HEK293T (cell line): Measurements from ENCODE around the gene GPR142.

ENCODE experiments used
- ARNT ChIP-seq: fragments of 450-650 bp; IDR thresholded peaks from 2 replicates; pipeline ENCODE4 v1.6.1; 2017; ENCODE audit warnings: mild to moderate bottlenecking
- BHLHE40 ChIP-seq: fragments of 450-650 bp; IDR thresholded peaks from 2 replicates; pipeline ENCODE4 v1.6.1; 2016; ENCODE audit warnings: mild to moderate bottlenecking, moderate library complexity, borderline replicate concordance
- ELF4 ChIP-seq: fragments of 450-650 bp; IDR thresholded peaks from 2 replicates; pipeline ENCODE4 v1.6.1; 2017; ENCODE audit warnings: antibody characterized with exemption
- FOXM1 ChIP-seq: fragments of 450-650 bp; IDR thresholded peaks from 2 replicates; pipeline ENCODE4 v1.6.1; 2017; ENCODE audit warnings: mild to moderate bottlenecking, borderline replicate concordance
- HDGF ChIP-seq: fragments of 450-650 bp; IDR thresholded peaks from 2 replicates; pipeline ENCODE4 v1.6.1; 2017; ENCODE audit warnings: antibody characterized with exemption, borderline replicate concordance
- L3MBTL2 ChIP-seq: fragments of 450-650 bp; conservative IDR thresholded peaks from 2 replicates; pipeline ENCODE4 v1.6.1; 2016; ENCODE audit warnings: mild to moderate bottlenecking
- LEF1 ChIP-seq: fragments of 450-650 bp; IDR thresholded peaks from 2 replicates; pipeline ENCODE4 v1.6.1; 2017; ENCODE audit warnings: mild to moderate bottlenecking, borderline replicate concordance
- NFRKB ChIP-seq: fragments of 450-650 bp; IDR thresholded peaks from 2 replicates; pipeline ENCODE4 v1.6.1; 2016; ENCODE audit warnings: mild to moderate bottlenecking, moderate library complexity
- SP1 ChIP-seq: fragments of 450-650 bp; IDR thresholded peaks from 2 replicates; pipeline ENCODE4 v1.6.1; 2017
- SUZ12 ChIP-seq: fragments of 450-650 bp; IDR thresholded peaks from 2 replicates; pipeline ENCODE4 v1.6.1; 2016; ENCODE audit warnings: mild to moderate bottlenecking
- ZNF384 ChIP-seq: fragments of 450-650 bp; IDR thresholded peaks from 2 replicates; pipeline ENCODE4 v1.6.1; 2016
- TF ChIP-seq, protein P1 (sequence below): fragments of 450-650 bp; IDR thresholded peaks from 2 replicates; pipeline ENCODE4 v1.6.1; 2016

DNA sequence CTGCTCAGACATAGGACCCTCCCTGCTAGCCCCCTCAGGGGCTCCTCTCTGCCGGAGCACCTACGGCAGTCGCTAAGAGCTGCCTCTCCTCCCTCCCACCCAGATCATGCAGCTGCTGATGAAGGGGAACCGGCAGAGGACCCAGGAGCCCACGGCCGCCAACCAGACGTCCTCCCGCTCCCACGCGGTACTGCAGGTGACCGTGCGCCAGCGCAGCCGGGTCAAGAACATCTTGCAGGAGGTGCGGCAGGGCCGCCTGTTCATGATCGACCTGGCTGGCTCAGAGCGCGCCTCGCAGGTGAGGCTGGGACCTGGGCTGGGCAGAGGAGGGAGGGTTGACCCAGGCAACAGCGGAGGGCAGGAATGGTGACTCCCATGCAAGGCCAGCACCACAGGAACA is 22.6 kb upstream of the GPR142 start:
- TF ChIP-seq NFRKB (no peak), FOXM1 (no peak), L3MBTL2 (no peak), SP1 (no peak), HDGF (no peak), ELF4 (no peak), ZNF384 (no peak), SUZ12 (no peak), BHLHE40 (no peak), LEF1 (no peak), ARNT (no peak)
- TF ChIP-seq, protein P1, sequence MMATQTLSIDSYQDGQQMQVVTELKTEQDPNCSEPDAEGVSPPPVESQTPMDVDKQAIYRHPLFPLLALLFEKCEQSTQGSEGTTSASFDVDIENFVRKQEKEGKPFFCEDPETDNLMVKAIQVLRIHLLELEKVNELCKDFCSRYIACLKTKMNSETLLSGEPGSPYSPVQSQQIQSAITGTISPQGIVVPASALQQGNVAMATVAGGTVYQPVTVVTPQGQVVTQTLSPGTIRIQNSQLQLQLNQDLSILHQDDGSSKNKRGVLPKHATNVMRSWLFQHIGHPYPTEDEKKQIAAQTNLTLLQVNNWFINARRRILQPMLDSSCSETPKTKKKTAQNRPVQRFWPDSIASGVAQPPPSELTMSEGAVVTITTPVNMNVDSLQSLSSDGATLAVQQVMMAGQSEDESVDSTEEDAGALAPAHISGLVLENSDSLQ: no peak
